Endothelial cell of umbilical vein (primary cell): ENCODE results near the gene WNT4. TPM values are rescaled to one million over a fixed set of nuclear protein-coding genes. Genes with fewer than 3 reads are reported as not detected.

ENCODE experiments used
- BruUV-seq: library from RNA; stranded (reverse); fragments of 400-500 nt; replicated peaks from 2 replicates; lab custom pipeline; 2021; lab: Mats Ljungman, UMichigan
- CTCF ChIA-PET: fragments of 300-600, 350-600 bp; sonication (Branson Sonifier 250); formaldehyde crosslinking; loops from one replicate; lab custom pipeline; 2021; ENCODE audit warnings: antibody characterized with exemption, inconsistent platforms; lab: Charles Lee
- POLR2A ChIA-PET: fragments of 300-600, 350-600 bp; sonication (Branson Sonifier 250); formaldehyde crosslinking; loops from one replicate; lab custom pipeline; 2021; ENCODE audit warnings: antibody characterized with exemption, inconsistent platforms; lab: Charles Lee
- DNase-seq: peaks from one replicate; pipeline ENCODE4 v3.0.0-alpha.2; 2011; ENCODE audit warnings: low read depth, low spot score
- FAIRE-seq: peaks from 2 replicates; lab custom pipeline; 2011; peaks lifted over from hg19 to GRCh38; lab: Jason Lieb, UNC
- H2AFZ ChIP-seq: 2 replicates; pipeline ENCODE4 v1.6.0; 2012; ENCODE audit warnings: low read depth, low read length, control low read depth, inconsistent platforms
- H3K27ac ChIP-seq: 2 replicates; pipeline ENCODE4 v1.5.1; 2011; ENCODE audit warnings: low read depth, mild to moderate bottlenecking, control low read depth, low read length, moderate library complexity; ENCODE audit not compliant: insufficient read depth
- H3K27me3 ChIP-seq, 2 experiments: 2 replicates each; pipeline versions ENCODE4 v1.6.0 to v1.6.1; 2011; ENCODE audit warnings: low read length in 2 of 2, mixed read lengths in 1 of 2; ENCODE audit not compliant: control insufficient read depth in 2 of 2, insufficient read depth in 2 of 2
- H3K36me3 ChIP-seq, 2 experiments: 2 replicates in 1 of 2; 3 replicates in 1 of 2; pipeline ENCODE4 v1.5.1; 2011; ENCODE audit warnings: low read length in 2 of 2, mild to moderate bottlenecking in 1 of 2, moderate library complexity in 1 of 2; ENCODE audit not compliant: control insufficient read depth in 2 of 2, insufficient read depth in 2 of 2; ENCODE audit errors: extremely low read depth in 1 of 2
- H3K4me1 ChIP-seq: 3 replicates; pipeline ENCODE4 v1.5.1; 2011; ENCODE audit warnings: mild to moderate bottlenecking, low read length; ENCODE audit not compliant: control insufficient read depth, insufficient read depth; ENCODE audit errors: extremely low read depth
- H3K4me2 ChIP-seq: 2 replicates; pipeline ENCODE4 v1.6.1; 2011; ENCODE audit warnings: low read length, control low read depth, mixed read lengths; ENCODE audit not compliant: insufficient read depth
- H3K4me3 ChIP-seq, 3 experiments: fragments of 200-600 bp in 1 of 3; sonication (generic), shearing (Covaris generic) in 1 of 3; replicated peaks in 1 of 3; 2 replicates each; pipeline ENCODE4 v1.5.1; 2011 to 2016; ENCODE audit warnings: control low read depth in 3 of 3, low read length in 3 of 3, mild to moderate bottlenecking in 2 of 3, inconsistent platforms in 1 of 3, low read depth in 1 of 3, moderate library complexity in 1 of 3; ENCODE audit not compliant: insufficient read depth in 1 of 3
- H3K79me2 ChIP-seq: 2 replicates; pipeline ENCODE4 v1.6.0; 2012; ENCODE audit warnings: low read length, inconsistent platforms; ENCODE audit not compliant: control insufficient read depth, insufficient read depth
- H3K9ac ChIP-seq: replicated peaks from 2 replicates; pipeline ENCODE3; 2011; ENCODE audit warnings: low read length, control low read depth; ENCODE audit not compliant: insufficient read depth; ENCODE audit errors: extremely low read depth
- H3K9me1 ChIP-seq: replicated peaks from 3 replicates; pipeline ENCODE4 v1.6.0; 2011; ENCODE audit warnings: mild to moderate bottlenecking, low read length; ENCODE audit not compliant: control insufficient read depth, insufficient read depth; ENCODE audit errors: extremely low read depth
- H3K9me3 ChIP-seq: replicated peaks from 2 replicates; pipeline ENCODE4 v1.5.1; 2012; ENCODE audit warnings: low read length, inconsistent platforms; ENCODE audit not compliant: control insufficient read depth, insufficient read depth
- H4K20me1 ChIP-seq: replicated peaks from 2 replicates; pipeline ENCODE3; 2011; ENCODE audit warnings: mild to moderate bottlenecking, low read length; ENCODE audit not compliant: control insufficient read depth, insufficient read depth; ENCODE audit errors: extremely low read depth
- CTCF ChIP-seq, 2 donors: IDR thresholded peaks; 1 replicate in 1 of 2; 2 replicates in 1 of 2; pipeline ENCODE4 v1.5.1; 2011; ENCODE audit warnings: low read length in 2 of 2, mild to moderate bottlenecking in 2 of 2, moderate library complexity in 2 of 2, control low read depth in 1 of 2, inconsistent platforms in 1 of 2, low read depth in 1 of 2; ENCODE audit not compliant: insufficient read depth in 1 of 2; ENCODE audit errors: extremely low read depth in 1 of 2
- EZH2 ChIP-seq: IDR thresholded peaks from 2 replicates; pipeline ENCODE4 v1.6.1; 2012; ENCODE audit warnings: borderline replicate concordance, low read depth, mild to moderate bottlenecking, moderate library complexity, low read length, inconsistent platforms; ENCODE audit not compliant: severe bottlenecking
- FOS ChIP-seq: IDR thresholded peaks from 2 replicates; pipeline ENCODE4 v1.6.1; 2011; ENCODE audit warnings: mild to moderate bottlenecking, low read length, moderate library complexity, borderline replicate concordance; ENCODE audit not compliant: insufficient read depth
- GATA2 ChIP-seq: IDR thresholded peaks from 2 replicates; pipeline ENCODE4 v1.7.0; 2011; ENCODE audit warnings: low read depth, mild to moderate bottlenecking, moderate library complexity, mixed read lengths, low read length; ENCODE audit not compliant: insufficient read length, insufficient read depth
- JUN ChIP-seq: IDR thresholded peaks from 2 replicates; pipeline ENCODE4 v1.6.1; 2011; ENCODE audit warnings: borderline replicate concordance, low read depth; ENCODE audit not compliant: insufficient read length, insufficient read depth
- MAX ChIP-seq: IDR thresholded peaks from 2 replicates; pipeline ENCODE4 v1.6.1; 2011; ENCODE audit not compliant: insufficient read depth, insufficient read length
- MYC ChIP-seq: IDR thresholded peaks from one replicate; pipeline ENCODE4 v1.6.1; 2011; ENCODE audit warnings: mild to moderate bottlenecking, low read depth, low read length
- POLR2A ChIP-seq: IDR thresholded peaks from 2 replicates; pipeline ENCODE4 v1.6.1; 2012; ENCODE audit warnings: low read depth, mild to moderate bottlenecking, control low read depth, low read length
- POLR2AphosphoS5 ChIP-seq: IDR thresholded peaks from 2 replicates; pipeline ENCODE4 v1.6.1; 2012; ENCODE audit warnings: low read depth, mild to moderate bottlenecking, control low read depth, low read length, moderate library complexity; ENCODE audit not compliant: insufficient read depth
- dilution Hi-C: fragments of 300-500 bp; cut with MboI; formaldehyde crosslinking; loops from one replicate; pipeline ENCODE4 v1.15.0; 2019; ENCODE audit warnings: low sequenced_read_pairs; ENCODE audit not compliant: extremely low pct_ligation_motif_present
- intact Hi-C: fragments of 100-400 bp; cut with micrococcal nuclease; formaldehyde crosslinking; loops from one replicate; pipeline ENCODE4 v1.10.0; 2022
- polyA plus RNA-seq, 4 experiments: library from polyadenylated mRNA; depleted of rRNA in 3 of 4; stranded (reverse) in 3 of 4; unstranded in 1 of 4; fragments of >200 nt; gene quantifications; 2 replicates each; pipeline versions ENCODE4 v1.2.1 to v1.2.3, GENCODE V29; 2011 to 2012; ENCODE audit warnings: missing spikeins in 1 of 4
- total RNA-seq: library from RNA; stranded (reverse); gene quantifications from 2 replicates; pipeline ENCODE4 v1.2.3, GENCODE V29; 2021

The WNT4 gene
- total and polyA plus RNA-seq, 2 donors (not counting 3 experiments of a cell fraction or from before 2014, with no cell fraction given), result 0.06 TPM; not detected in 1

GRCh38 chr1:22096463-22096862 is 46.4 kb downstream of the WNT4 start:
- ChIA-PET CTCF (no interaction called here), POLR2A (no interaction called here)
- Histone ChIP-seq H3K4me2 (no peak overlapping the region), H4K20me1 (peaks cover 11% of the 10 kb centered on the region), H3K36me3 (peaks cover 11 to 15% of the 10 kb centered on the region in 2 experiments), H2AFZ (no peak overlapping the region), H3K9ac (no peak overlapping the region), H3K9me3 (no peaks in the 10 kb centered on the region), H3K27me3 (no peaks in the 10 kb centered on the region), H3K4me3 (no peak overlapping the region), H3K4me1 (peaks cover 23% of the 10 kb centered on the region), H3K79me2 (peaks cover 81% of the 10 kb centered on the region), H3K27ac (no peak overlapping the region), H3K9me1 (no peaks in the 10 kb centered on the region)
- DNase-seq, result no peak
- no TSS peak for BruUV-seq
- dilution Hi-C loops (no loop called here), intact Hi-C loops (no loop called here)
- FAIRE-seq, result no peak
- TF ChIP-seq POLR2AphosphoS5 (no peak), CTCF (IDR thresholded peaks at IDR 0.05; ENCODE audit: extremely low read depth in 1 of 2, insufficient read depth in 1 of 2, low read depth in 1 of 2, low read length in 2 of 2) (no peak), MAX (no peak), FOS (no peak), GATA2 (no peak), POLR2A (no peak), MYC (no peak), EZH2 (no peak), JUN (no peak)
